ENCODE measurements around the gene SPECC1. TPM values are rescaled to one million over a fixed set of nuclear protein-coding genes. Genes with fewer than 3 reads are reported as not detected.

Gene SPECC1
- total RNA-seq, 6 experiments from 2014 or later = 19.2 to 33.7 (median 29.4) TPM

DNA sequence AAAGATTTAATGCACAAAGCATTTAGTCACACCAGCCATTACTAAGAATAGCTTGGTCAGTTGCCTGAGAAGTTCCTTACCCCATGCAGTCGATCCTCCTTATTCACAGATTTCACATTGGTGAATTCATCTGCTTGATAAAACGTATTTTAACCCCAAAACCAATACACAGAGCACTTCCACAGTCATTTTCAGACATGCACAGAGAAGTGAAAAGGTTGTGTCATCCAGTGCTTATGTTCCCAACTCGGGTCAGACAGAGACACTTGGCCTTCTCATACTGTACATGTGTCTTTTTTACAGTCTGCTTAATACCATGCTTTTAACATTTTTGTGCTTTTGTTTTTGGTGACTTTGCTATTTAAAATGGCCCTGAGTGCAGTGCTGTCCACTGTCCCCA is 219.7 kb downstream of the SPECC1 start:
- no peak for DNase-seq
- TF ChIP-seq CTCF (IDR thresholded peaks at IDR 0.05) = no peak

GRCh38 chr17:20230924-20231323 is 221.8 kb downstream of the SPECC1 start:
- TF ChIP-seq CTCF (IDR thresholded peaks at IDR 0.05) = no peak
- no peaks in the 10 kb centered on the region; the same call in none of the 2 replicates for H3K27me3 Mint-ChIP-seq (ENCODE audit: insufficient read depth)
- no peak for DNase-seq
- peaks cover 43% of the 10 kb centered on the region for H3K4me1 Mint-ChIP-seq (ENCODE audit: low read depth)
- no peaks in the 10 kb centered on the region for H3K36me3 Mint-ChIP-seq (ENCODE audit: low read depth)
- no peak overlapping the region for H3K27ac Mint-ChIP-seq
- no peaks in the 10 kb centered on the region for H3K9me3 Mint-ChIP-seq
- no peak overlapping the region for H3K4me3 Mint-ChIP-seq

More for the DNA sequence above, 219.7 kb downstream of the SPECC1 start:
- Mint-ChIP-seq H3K27me3 (ENCODE audit: insufficient read depth) (no peaks in the 10 kb centered on the region; the same call in none of the 2 replicates), H3K36me3 (ENCODE audit: low read depth) (no peaks in the 10 kb centered on the region), H3K9me3 (no peaks in the 10 kb centered on the region), H3K4me3 (no peak overlapping the region), H3K4me1 (ENCODE audit: low read depth) (peaks cover 64% of the 10 kb centered on the region), H3K27ac (peak overlapping the region; percentile 19; the same call in 1 of the 2 replicates)

DNA sequence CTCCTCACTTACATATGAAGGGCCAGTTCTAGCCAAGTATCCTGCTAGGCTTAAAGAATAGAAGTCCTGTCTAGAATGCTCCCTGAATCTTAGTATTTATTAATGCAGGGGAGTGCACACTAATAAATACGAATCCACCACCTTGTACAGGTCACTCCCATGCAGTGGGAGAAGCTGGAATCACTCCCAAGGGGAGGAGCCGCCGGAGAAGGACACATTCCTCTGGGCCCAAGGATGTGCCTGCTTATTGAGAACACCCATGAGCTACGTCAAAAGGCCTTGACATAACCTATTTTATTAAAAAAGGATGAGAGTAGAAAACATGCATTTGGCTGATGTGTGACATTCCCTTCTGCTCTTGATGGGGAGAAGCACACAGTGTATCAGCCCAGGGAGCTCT is 223.5 kb downstream of the SPECC1 start:
- no peaks in the 10 kb centered on the region for H3K9me3 Mint-ChIP-seq
- H3K4me1 Mint-ChIP-seq (ENCODE audit: low read depth) = peaks cover 30% of the 10 kb centered on the region
- H3K36me3 Mint-ChIP-seq (ENCODE audit: low read depth) = no peaks in the 10 kb centered on the region
- no peak overlapping the region for H3K27ac Mint-ChIP-seq
- no peak for TF ChIP-seq CTCF (IDR thresholded peaks at IDR 0.05)
- DNase-seq = no peak
- H3K27me3 Mint-ChIP-seq (ENCODE audit: insufficient read depth) = no peaks in the 10 kb centered on the region; the same call in none of the 2 replicates
- H3K4me3 Mint-ChIP-seq = no peak overlapping the region

GRCh38 chr17:20234276-20234675 is 225.1 kb downstream of the SPECC1 start:
- no peak overlapping the region for H3K4me3 Mint-ChIP-seq
- H3K36me3 Mint-ChIP-seq (ENCODE audit: low read depth) = no peaks in the 10 kb centered on the region
- DNase-seq = no peak
- peaks cover 15% of the 10 kb centered on the region for H3K4me1 Mint-ChIP-seq (ENCODE audit: low read depth)
- no peaks in the 10 kb centered on the region; the same call in none of the 2 replicates for H3K27me3 Mint-ChIP-seq (ENCODE audit: insufficient read depth)
- no peak overlapping the region for H3K27ac Mint-ChIP-seq
- H3K9me3 Mint-ChIP-seq = no peaks in the 10 kb centered on the region
- TF ChIP-seq CTCF (IDR thresholded peaks at IDR 0.05) = no peak

GRCh38 chr17:20235747-20236146 is 226.6 kb downstream of the SPECC1 start:
- H3K4me1 Mint-ChIP-seq (ENCODE audit: low read depth) = peaks cover 3% of the 10 kb centered on the region
- H3K4me3 Mint-ChIP-seq = no peak overlapping the region
- no peak overlapping the region for H3K27ac Mint-ChIP-seq
- H3K36me3 Mint-ChIP-seq (ENCODE audit: low read depth) = no peaks in the 10 kb centered on the region
- H3K9me3 Mint-ChIP-seq = no peaks in the 10 kb centered on the region
- TF ChIP-seq CTCF (IDR thresholded peaks at IDR 0.05) = no peak
- no peak for DNase-seq
- no peaks in the 10 kb centered on the region; the same call in 1 of the 2 replicates for H3K27me3 Mint-ChIP-seq (ENCODE audit: insufficient read depth)
